Measurements from ENCODE around the gene PRDM13.

GRCh38 chr6:99662616-99663015, 56.0 kb downstream of the PRDM13 start:
- no peak for TF ChIP-seq GABPA (IDR thresholded peaks at IDR 0.05; ENCODE audit: low read depth)
- no peak for TF ChIP-seq CTCF (IDR thresholded peaks at IDR 0.05; ENCODE audit: insufficient read depth, low read length)
- TF ChIP-seq POLR2AphosphoS5 (IDR thresholded peaks at IDR 0.05; ENCODE audit: low read depth) = no peak
- TF ChIP-seq REST (IDR thresholded peaks at IDR 0.05; ENCODE audit: insufficient replicate concordance, low read depth) = no peak
- no peak for TF ChIP-seq SPI1 (IDR thresholded peaks at IDR 0.05; ENCODE audit: borderline replicate concordance, low read depth)

Data from HL-60 (cell line).